NCI-H2171 treated with DMSO at 0.1 percent for 48 hours (cell line): Measurements from ENCODE around the gene AGPAT1.
"Not testable (repeated sequence)": the region's sequence is repeated elsewhere in the genome, so short reads cannot be mapped to it uniquely, and the experiment has no call there.

Experiments used
- DNase-seq: peaks from one replicate; lab custom pipeline; 2025; lab: John Stamatoyannopoulos, UW

AGPAT1 gene

GRCh38 chr6:32148289-32149091 is 27.4 kb downstream of the AGPAT1 start:
- DNase-seq, result no peak

- DNase-seq, result no peak
These were observed 28.3 kb downstream of the AGPAT1 start for GRCh38 chr6:32147401-32148132.

GRCh38 chr6:32146687-32147086 is 29.2 kb downstream of the AGPAT1 start:
- DNase-seq, result no peak

GRCh38 chr6:32146287-32146686 is 29.6 kb downstream of the AGPAT1 start:
- DNase-seq, result no peak

GRCh38 chr6:32144238-32144637 is 31.6 kb downstream of the AGPAT1 start:
- DNase-seq, result not testable (repeated sequence)

- no peak for DNase-seq
These were observed 35.4 kb downstream of the AGPAT1 start for GRCh38 chr6:32140420-32141046.

- DNase-seq, result no peak
These were observed 36.3 kb downstream of the AGPAT1 start for GRCh38 chr6:32139590-32139989.

- DNase-seq, result no peak
These were observed 38.4 kb downstream of the AGPAT1 start for GRCh38 chr6:32137454-32137853.

GRCh38 chr6:32133786-32134185 is 42.1 kb downstream of the AGPAT1 start:
- no peak for DNase-seq

GRCh38 chr6:32132110-32132509 is 43.8 kb downstream of the AGPAT1 start:
- DNase-seq, result no peak

- DNase-seq, result no peak
These were observed 44.4 kb downstream of the AGPAT1 start for GRCh38 chr6:32131439-32131948.

GRCh38 chr6:32129297-32130088 is 46.4 kb downstream of the AGPAT1 start:
- no peak for DNase-seq

- DNase-seq, result no peak
These were observed 47.1 kb downstream of the AGPAT1 start for GRCh38 chr6:32128751-32129296.

GRCh38 chr6:32127717-32128592 is 47.9 kb downstream of the AGPAT1 start, which contains the start of gene ATF6B:
ATF6B (minus strand) TSS chr6:32128246; CDS start chr6:32128207, 39 bp downstream.
- peak; percentile 100 for DNase-seq

GRCh38 chr6:32127409-32127716 is 48.5 kb downstream of the AGPAT1 start:
- no peak for DNase-seq

- DNase-seq, result no peak
These were observed 49.0 kb downstream of the AGPAT1 start for GRCh38 chr6:32126880-32127279.

- DNase-seq, result no peak
These were observed 52.2 kb downstream of the AGPAT1 start for GRCh38 chr6:32123681-32124080.

- no peak for DNase-seq
These were observed 55.3 kb downstream of the AGPAT1 start for GRCh38 chr6:32120573-32121059.

- peak; percentile 72 for DNase-seq
These were observed 56.9 kb downstream of the AGPAT1 start for GRCh38 chr6:32118782-32119628.
